Fibroblast of the aortic adventitia (primary cell): ENCODE data around the gene IPO4. TPM values are rescaled to one million over a fixed set of nuclear protein-coding genes. Genes with fewer than 3 reads are reported as not detected.

Source experiments
- DNase-seq: peaks from one replicate; pipeline ENCODE4 v3.0.0-alpha.2; 2010; ENCODE audit warnings: low read depth
- H3K4me3 ChIP-seq: 2 replicates; pipeline ENCODE4 v1.5.1; 2011; ENCODE audit warnings: low read depth, mild to moderate bottlenecking, control low read depth, low read length, moderate library complexity
- total RNA-seq: library from RNA; depleted of rRNA; stranded (reverse); fragments of >200 nt; gene quantifications from 2 replicates; pipeline ENCODE4 v1.2.3, GENCODE V29; 2012; ENCODE audit warnings: low replicate concordance
- TF ChIP-seq, protein P1 (sequence below): IDR thresholded peaks from 2 replicates; pipeline ENCODE4 v1.5.1; 2011; ENCODE audit warnings: mild to moderate bottlenecking, low read length, control low read depth, inconsistent platforms; ENCODE audit not compliant: insufficient read depth

IPO4 gene
- total RNA-seq, 1 donor = 44.0 TPM

DNA sequence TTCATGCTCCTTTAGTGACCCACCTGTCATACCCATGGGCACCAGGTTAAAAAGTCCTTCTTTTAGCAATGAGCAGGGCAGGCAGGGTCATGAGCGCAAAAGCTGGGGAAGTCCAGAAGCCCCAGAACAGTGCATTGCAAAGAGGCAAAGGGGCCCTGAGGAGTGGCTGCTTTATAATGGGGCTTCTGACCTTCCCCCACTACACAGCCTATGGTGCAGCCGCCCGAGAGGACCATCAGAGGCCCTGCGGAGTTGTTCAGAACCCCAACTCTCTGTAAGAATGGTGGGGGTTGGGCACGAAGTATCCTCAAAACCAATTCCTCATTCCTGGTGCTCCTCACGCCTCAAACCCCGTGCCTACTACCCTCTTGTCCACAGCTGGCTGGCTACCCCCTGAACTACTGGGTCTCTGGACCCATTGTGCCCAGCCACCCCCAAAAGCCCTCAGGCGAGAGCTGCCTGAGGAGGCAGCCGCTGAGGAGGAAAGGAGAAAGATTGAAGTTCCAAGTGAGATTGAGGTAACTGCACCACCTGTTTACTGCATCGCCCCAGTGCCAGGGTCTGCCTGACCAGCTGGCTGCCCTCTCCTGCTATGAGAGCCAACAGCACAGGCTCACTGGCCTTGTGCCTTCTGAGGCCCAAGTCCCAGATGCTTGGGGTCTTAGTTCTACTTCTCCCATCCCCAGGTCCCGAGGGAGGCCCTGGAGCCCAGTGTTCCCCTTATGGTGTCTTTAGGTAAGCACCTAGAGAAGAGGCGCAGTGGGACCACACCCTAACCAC lies 10.0 kb downstream of the IPO4 start:
- TF ChIP-seq, protein P1, sequence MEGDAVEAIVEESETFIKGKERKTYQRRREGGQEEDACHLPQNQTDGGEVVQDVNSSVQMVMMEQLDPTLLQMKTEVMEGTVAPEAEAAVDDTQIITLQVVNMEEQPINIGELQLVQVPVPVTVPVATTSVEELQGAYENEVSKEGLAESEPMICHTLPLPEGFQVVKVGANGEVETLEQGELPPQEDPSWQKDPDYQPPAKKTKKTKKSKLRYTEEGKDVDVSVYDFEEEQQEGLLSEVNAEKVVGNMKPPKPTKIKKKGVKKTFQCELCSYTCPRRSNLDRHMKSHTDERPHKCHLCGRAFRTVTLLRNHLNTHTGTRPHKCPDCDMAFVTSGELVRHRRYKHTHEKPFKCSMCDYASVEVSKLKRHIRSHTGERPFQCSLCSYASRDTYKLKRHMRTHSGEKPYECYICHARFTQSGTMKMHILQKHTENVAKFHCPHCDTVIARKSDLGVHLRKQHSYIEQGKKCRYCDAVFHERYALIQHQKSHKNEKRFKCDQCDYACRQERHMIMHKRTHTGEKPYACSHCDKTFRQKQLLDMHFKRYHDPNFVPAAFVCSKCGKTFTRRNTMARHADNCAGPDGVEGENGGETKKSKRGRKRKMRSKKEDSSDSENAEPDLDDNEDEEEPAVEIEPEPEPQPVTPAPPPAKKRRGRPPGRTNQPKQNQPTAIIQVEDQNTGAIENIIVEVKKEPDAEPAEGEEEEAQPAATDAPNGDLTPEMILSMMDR = no peak
- DNase-seq = no peak
- H3K4me3 ChIP-seq = no peak overlapping the region

DNA sequence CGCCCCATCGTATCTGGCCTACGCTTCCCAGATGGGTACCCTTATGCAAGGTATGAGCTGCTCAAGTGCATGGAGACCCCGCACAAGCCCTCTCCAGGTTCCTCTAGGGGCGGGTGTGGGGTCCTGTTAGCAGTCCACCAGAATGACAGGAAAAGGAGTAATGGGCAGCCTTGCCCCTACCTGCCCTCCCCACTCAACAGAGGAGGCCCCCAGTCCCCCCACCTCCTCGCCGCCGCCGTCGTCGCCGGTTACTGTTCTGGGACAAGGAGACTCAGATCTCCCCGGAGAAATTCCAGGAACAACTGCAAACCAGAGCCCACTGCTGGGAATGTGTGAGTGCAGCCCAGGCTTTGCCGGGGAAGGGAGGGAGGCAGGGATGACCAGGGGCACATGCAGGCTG lies 10.7 kb downstream of the IPO4 start:
- TF ChIP-seq, protein P1 = no peak
- no peak overlapping the region for H3K4me3 ChIP-seq
- no peak for DNase-seq

DNA sequence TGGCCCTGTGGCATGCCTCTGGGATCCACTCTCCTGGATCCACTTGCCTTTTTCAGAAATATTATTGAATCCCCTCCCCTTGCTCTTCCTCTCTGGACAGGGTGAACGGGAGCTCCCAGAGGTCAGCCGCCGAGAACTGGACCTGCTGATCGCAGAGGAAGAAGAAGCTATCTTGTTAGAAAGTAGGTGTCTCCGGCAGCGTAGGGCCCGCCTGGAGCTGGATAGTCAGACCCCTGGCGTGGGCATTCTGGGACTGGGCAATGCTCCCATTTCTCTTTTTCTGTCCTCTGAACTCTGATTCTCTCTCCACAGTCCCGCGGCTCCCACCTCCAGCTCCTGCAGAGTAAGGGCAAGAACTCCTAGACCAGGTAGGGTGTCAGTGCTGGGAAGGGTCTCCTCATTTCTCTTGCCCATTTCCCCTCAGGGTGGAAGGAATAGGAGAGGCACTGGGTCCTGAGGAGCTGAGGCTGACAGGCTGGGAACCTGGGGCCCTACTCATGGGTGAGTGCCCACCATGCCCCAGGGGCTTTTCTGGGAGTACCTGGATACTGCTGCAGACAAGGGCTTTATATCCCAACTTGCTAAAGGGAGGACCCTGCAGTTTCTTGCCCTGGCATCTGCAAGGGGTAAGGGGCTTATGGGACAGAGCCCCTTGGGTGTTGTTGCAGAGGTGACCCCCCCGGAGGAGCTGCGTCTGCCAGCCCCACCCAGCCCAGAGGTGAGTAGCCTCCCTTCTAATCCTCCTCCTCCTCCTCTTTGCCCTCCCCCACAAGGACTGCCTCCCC lies 11.4 kb downstream of the IPO4 start:
- DNase-seq = no peak
- no peak overlapping the region for H3K4me3 ChIP-seq
- TF ChIP-seq, protein P1 = no peak

DNA sequence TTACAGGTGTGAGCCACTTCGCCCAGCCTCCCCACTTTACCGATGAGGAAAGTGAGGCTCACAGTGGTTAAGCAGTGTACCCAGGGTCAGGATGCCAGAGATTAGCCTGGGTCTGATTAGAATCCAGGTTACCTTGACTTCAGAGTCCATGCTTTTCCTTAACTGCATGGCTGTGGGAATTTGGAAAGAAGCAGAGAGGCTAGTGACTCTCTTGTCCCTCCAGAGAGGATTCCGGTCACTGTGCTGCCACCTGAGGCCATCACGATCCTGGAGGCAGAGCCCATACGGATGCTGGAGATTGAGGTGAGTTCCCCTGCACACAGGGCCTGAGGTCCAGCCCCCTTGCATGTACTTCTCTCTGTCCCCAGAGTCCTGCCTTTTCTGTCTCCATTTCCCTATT lies 12.0 kb downstream of the IPO4 start:
- no peak for DNase-seq
- TF ChIP-seq, protein P1 = no peak
- H3K4me3 ChIP-seq = no peak overlapping the region

DNA sequence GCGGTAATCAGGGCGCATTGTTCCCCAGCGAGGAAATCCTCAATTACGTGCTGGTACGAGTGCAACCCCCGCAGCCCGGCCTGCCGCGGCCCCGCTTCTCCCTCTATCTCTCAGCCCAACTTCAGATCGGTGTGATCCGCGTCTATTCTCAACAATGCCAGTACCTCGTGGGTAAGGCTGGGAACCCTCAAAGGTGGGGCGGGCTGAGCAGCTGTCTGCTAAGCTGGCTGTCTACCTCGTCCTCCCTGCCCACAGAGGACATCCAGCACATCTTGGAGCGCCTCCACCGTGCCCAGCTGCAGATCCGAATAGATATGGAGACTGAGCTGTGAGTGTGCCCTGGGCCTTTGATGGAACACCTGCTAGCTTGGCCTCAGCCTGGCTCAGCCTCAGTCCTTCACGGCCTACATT lies 15.7 kb downstream of the IPO4 start:
- no peak overlapping the region for H3K4me3 ChIP-seq
- DNase-seq = no peak
- TF ChIP-seq, protein P1 = no peak

DNA sequence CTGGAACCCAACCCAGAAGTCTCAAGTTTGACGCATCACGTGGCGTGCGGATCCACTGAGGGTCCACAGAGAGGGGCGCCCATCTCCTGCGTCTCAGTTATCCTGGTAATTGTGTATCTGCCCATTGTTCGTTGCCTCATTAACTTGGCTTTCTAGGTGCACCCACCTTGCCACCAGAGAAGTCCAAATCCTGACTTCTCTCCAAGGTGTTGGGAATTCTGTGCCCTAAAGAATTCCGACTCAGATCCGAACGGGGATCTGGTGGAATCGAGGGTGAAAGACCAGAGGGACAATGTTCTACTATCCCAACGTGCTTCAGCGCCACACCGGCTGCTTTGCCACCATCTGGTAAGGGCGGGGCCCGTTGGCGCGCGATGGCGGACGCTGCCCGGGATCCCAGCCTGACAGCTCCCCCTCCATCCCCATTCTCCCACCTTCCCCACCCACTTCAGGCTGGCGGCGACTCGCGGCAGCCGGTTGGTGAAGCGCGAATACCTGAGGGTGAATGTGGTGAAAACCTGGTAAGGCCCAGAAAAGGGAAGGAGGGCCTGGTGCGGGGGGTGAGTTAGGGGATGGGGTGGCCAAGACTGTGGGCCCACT lies 16.3 kb downstream of the IPO4 start:
- no peak overlapping the region for H3K4me3 ChIP-seq
- TF ChIP-seq, protein P1 = no peak
- no peak for DNase-seq
